NCI-H1436 treated with DMSO at 0.1 percent for 48 hours (cell line): ENCODE data around the gene PEAK3.

Source experiments
- DNase-seq: peaks from one replicate; lab custom pipeline; 2025; lab: John Stamatoyannopoulos, UW

Gene PEAK3

DNA sequence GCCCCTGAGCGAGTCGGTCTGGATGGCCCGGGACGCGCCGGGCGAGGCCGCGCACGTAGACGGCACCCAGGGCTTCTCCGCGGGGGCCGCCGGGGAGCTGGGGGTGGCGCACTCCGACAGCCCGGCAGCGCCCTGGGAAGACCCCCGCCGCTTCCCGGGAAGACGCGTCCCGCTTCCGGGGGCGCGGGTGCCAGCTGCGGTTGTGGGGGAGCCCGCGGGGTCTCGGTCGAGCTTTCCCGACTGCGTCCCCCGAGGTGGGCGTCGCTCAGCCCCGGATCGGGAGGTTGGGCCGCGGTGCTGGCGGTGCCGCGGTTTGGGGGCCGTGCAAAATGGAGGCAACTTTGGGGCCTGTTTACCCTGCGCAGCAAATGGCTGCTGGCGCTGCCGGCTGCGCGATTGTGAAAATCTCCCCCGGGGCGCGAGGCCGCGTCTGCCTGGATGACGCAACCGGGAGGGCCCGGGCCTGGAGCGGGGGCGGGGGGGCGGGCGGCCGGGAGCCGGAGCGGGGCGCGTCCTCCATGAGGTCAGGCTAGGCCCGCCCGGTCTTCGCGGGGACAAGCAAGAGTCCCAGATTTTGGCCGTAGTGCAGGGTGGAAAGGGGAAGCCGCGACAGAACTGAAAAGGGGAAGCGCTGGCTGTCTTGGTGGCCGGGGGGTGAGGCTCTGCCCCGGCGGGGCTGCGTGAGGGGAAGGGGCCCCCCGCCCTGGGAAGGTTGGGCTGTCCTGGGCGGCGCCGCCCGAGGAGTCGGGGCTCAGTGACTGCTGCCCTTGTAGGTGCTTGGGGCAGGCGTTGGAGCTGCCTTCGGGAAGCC lies 11.3 kb downstream of the PEAK3 start:
- DNase-seq = no peak

DNA sequence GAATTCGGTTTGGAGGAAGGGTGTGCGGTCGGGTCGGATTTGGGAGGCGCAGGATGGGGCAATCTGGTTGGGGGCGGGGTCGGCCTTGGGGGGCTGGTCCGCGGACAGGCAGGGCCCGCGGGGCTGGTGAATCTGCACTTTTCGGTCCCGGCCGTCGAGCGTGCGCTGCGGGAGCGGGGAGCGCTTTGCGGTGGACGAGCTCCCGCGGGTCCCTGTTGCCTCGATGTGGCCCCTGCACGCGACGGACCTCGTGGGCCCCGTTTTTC lies 11.9 kb downstream of the PEAK3 start:
- DNase-seq = no peak

- DNase-seq = peak; percentile 74
These were observed 12.5 kb downstream of the PEAK3 start for GRCh38 chr19:2269244-2270156.

- DNase-seq = no peak
These were observed 13.1 kb downstream of the PEAK3 start for GRCh38 chr19:2268861-2269243.

DNA sequence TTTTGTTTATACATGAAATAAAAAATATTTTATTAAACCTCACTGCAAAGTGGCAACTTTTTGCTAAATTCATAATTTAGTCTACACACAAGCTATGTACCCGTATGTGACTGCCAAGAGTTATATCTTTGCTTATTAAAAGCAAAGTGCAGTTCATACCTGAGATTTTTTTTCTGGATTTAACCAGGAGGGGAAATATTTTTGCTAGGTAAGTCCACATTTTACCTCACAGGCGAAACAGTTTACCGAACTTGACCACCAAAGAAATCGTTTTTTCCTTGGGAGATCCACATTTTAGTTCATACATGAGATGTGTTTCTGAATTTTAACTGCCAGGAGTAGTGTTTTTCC lies 13.5 kb downstream of the PEAK3 start:
- no peak for DNase-seq

GRCh38 chr19:2266183-2266993 lies 15.6 kb downstream of the PEAK3 start:
- DNase-seq = no peak

- DNase-seq = no peak
These were observed 20.4 kb downstream of the PEAK3 start for GRCh38 chr19:2261438-2262172.

GRCh38 chr19:2260341-2260805 lies 21.6 kb downstream of the PEAK3 start:
- DNase-seq = no peak

- DNase-seq = no peak
These were observed 22.6 kb downstream of the PEAK3 start for GRCh38 chr19:2259336-2259735.

DNA sequence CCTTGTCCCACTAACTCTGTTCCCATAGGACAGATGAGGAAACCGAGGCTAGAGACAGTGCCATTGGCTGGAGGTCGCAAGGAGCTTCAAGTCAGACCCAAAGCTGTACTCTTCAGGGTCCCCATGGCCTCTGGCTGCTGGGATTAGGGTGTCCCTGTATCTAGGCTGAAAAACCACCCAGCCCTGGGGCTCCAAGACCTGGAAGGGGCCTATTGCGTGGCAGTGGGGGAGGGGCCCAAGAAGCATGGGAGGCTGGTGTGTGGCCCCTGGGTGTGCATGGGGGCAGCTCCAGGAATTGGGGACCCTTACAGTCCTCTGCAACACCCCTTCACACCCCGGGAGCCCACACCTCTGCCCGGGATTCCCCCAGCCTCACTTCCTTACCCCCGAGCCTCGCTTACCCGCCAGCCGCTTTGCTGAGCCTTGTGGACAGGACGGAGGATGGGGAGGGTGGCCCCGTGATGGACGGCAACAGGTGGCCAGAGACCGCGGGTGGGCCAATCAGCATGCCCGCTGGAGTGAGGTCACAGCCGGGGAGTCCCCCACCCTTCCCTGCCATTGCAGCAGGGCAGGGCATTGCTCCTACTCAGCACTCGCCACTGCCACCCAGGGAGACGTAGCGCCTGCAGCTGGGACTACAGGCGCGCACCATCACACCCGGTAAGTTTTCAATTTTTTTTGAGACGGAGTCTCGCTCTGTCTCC lies 25.8 kb downstream of the PEAK3 start, which contains the start of gene JSRP1:
JSRP1 (minus strand) TSS at position 436 of the 704 bp plus-strand sequence. CDS start 1,103 bp downstream, outside the sequence.
- DNase-seq = no peak

GRCh38 chr19:2255112-2255845 lies 26.7 kb downstream of the PEAK3 start:
- no peak for DNase-seq

DNA sequence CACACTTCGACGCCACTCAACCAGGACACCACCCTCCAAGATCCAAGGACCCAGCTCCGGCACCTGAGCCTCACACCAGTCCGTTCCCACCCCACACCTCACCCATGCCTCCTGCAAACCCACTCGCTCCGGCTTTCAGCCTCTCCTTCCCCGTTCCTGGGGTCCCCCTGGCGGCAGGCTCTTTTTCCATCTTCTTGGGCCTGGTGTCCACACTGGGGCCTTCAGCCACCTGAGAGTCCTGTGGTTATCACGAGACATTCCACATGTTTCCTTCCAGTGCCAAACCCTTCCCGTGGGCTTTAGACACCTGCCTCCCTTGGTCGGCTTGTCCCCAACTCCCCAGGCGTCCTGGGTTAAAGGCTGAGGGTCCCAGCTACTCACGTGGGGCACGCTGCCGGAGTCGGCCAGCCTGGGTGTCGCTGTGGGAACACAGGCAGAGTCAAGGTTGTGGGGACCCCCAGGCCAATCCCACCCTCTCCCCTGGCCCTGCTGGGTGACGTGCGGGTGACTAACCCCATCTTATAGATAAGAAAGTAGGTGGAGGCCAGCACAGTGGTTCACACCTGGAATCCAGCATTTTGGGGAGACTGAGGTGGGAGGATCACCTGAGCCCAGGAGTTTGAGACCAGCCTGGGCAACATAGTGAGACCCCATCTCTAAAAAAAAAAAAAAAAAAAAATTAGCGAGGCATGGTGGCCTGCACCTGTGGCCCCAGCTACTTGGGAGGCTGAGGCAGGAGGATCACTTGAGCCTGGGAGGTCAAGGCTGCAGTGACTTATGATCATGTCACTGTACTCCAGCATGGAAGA lies 27.7 kb downstream of the PEAK3 start:
- no peak for DNase-seq

DNA sequence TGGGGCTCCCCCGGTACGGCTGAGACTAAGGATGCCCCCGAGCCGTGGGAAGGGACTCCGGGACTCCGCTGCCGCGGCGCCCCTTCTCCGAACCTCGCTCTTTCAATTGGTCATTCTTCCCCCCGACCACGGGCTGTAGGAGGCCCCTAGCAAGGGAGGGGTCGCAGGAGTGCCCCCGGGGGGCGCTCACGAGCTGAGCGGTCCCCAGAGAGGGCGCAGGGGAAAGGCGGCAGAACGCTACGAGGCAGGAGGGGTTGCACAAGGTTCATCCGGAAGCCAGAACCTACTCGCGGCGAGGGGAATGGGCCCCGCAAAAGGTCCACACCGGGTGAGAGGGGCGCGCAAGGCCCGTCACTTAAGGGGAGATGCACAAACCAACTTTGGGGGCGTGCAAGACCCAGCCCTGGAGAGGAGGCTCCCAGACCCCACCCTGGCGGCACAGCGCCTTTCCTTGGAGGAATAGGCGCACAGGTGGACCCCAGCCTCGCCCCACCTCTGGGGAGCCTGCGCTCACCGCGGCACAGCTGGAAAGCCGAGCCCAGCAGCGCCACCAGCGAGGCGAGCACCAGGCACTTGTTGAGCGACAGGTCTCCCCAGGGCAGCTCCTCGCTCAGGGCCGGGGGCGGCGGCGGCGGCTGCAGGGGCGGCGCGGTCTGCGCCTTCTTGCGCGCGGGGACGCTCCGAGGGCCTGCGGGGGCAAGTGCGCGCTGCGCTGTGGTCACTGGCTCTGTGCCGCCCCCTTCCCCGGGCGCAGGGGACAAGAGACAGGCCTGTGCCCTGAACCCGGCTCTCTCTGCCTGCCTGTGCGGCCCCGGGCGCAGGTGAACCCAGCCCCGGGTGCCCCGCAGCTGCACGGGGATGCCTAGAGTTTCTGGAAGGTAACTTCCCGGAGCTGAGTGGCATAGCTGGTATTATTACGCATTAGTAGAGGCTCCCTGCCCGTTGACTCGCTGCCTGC lies 28.6 kb downstream of the PEAK3 start:
- DNase-seq = no peak

DNA sequence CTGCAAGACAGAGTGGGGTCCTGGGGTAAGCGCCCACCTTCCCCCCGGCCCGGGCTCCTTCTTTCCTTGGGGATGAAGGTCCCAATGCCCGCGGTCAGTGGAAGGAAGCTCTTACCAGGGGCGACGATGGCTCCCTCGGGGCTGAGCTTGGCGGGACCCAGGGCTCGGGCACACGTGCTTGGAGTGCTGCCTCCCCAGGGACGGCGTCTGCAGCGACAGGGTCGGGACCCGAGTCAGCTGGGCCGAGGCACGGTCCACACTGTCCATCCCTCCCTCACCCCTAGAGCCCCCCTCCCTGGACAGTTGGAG lies 29.2 kb downstream of the PEAK3 start:
- DNase-seq = no peak

DNA sequence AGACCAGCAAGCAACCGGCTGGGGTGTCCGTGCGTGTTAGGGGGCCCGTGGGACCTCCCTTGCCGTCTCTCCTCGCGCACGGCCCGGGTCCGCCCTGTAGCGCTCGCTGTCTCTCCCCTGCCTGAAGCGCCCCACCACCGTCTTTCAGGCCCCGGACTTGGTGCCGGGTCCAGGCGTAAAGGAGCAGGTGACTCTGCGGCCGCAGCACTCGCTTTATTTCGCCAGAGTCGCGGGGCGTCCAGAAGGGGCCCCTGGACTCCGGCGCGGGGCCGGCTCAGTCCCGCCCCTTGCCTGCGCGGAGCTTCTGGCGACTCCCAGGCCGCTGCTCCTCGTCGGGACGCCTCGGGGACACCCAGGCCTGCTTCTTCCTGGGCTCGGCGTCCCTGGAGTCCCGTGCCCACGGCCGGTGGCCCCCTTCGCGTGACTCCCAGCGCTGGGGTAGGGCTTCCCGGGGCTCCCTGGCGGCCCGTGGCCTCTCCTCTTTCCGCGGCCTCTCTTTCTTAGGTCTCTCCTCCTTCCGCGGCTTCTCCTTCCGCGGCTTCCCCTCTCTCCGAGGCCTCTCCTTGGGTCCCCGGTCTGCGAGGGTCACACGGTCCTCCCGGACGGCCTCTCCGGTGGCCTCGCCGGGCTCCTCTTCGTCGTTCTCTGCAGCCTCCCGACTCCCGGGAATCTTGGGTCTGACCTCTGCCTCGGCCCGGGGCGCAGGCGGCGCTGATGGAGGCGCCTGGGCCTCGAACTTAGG lies 29.7 kb downstream of the PEAK3 start:
- DNase-seq = no peak

DNA sequence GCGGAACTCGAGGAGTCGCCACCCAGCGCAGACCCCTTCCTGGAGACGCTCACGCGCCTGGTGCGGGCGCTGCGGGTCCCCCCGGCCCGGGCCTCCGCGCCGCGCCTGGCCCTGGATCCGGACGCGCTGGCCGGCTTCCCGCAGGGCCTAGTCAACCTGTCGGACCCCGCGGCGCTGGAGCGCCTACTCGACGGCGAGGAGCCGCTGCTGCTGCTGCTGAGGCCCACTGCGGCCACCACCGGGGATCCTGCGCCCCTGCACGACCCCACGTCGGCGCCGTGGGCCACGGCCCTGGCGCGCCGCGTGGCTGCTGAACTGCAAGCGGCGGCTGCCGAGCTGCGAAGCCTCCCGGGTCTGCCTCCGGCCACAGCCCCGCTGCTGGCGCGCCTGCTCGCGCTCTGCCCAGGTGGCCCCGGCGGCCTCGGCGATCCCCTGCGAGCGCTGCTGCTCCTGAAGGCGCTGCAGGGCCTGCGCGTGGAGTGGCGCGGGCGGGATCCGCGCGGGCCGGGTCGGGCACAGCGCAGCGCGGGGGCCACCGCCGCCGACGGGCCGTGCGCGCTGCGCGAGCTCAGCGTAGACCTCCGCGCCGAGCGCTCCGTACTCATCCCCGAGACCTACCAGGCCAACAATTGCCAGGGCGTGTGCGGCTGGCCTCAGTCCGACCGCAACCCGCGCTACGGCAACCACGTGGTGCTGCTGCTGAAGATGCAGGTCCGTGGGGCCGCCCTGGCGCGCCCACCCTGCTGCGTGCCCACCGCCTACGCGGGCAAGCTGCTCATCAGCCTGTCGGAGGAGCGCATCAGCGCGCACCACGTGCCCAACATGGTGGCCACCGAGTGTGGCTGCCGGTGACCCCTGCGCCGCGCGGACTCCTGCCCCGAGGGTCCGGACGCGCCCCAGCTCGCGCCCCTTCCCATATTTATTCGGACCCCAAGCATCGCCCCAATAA lies 30.6 kb downstream of the PEAK3 start:
- DNase-seq = no peak

GRCh38 chr19:2250766-2251105 lies 31.2 kb downstream of the PEAK3 start:
- no peak for DNase-seq
